Measurements from ENCODE around the gene ULK3. TPM values are rescaled to one million over a fixed set of nuclear protein-coding genes. Genes with fewer than 3 reads are reported as not detected.

Gene ULK3
- total and polyA plus RNA-seq, 2 donors (not counting 1 experiment from before 2014, with no cell fraction given): 51.1 to 108 TPM

DNA sequence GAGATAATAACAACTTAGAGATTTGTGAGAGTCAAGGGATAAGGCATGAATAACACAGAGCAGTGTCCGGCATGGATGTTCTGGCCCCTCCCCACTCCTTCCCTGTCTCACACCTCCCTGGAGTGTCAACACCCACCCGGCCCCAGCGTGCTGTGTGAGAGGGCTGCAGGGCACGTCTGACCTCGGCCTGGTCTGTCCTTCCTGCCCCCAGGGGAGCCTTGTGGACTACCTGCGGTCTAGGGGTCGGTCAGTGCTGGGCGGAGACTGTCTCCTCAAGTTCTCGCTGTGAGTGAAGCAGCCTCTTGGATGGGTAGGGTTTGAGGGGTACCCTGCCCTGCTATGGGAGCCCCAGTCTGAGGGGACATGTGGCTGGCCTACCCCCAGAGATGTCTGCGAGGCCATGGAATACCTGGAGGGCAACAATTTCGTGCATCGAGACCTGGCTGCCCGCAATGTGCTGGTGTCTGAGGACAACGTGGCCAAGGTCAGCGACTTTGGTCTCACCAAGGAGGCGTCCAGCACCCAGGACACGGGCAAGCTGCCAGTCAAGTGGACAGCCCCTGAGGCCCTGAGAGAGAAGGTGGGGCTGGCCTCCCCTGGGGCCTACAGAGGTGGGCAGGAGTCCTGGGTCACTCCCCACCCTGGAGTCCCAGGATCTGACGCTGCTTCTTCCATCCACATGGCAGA, 41.5 kb downstream of the ULK3 start:
- H3K4me3 Mint-ChIP-seq: no peak overlapping the region
- no peak for ATAC-seq (ENCODE audit: low read depth)
- Histone ChIP-seq H3K4me1 (ENCODE audit: control insufficient read depth in 2 of 2, insufficient read depth in 2 of 2, low read length in 2 of 2) (peaks cover 43 to 46% of the 10 kb centered on the region in 2 donors), H4K20me1 (ENCODE audit: control insufficient read depth, insufficient read depth, low read length, poor library complexity, severe bottlenecking) (peaks cover 83% of the 10 kb centered on the region), H2AFZ (ENCODE audit: insufficient read depth, low read depth, low read length, poor library complexity, severe bottlenecking) (no peak overlapping the region), H3K27me3 (replicated peaks in 1 of 4; ENCODE audit: control extremely low read depth in 1 of 4, control insufficient read depth in 3 of 4, insufficient read depth in 4 of 4, low read length in 3 of 4) (no peaks in the 10 kb centered on the region), H3K9me3 (ENCODE audit: control extremely low read depth in 1 of 3, control insufficient read depth in 2 of 3, insufficient read depth in 1 of 3, low read length in 2 of 3) (no peaks in the 10 kb centered on the region), H3K4me2 (replicated peaks; ENCODE audit: low read depth, low read length, poor library complexity, severe bottlenecking) (no peak overlapping the region), H3K9ac (ENCODE audit: low read length) (no peak overlapping the region), H3K79me2 (ENCODE audit: control insufficient read depth, insufficient read depth, low read length) (peaks cover 50% of the 10 kb centered on the region), H3K36me3 (replicated peaks in 1 of 2; ENCODE audit: control extremely low read depth in 1 of 2, control insufficient read depth in 1 of 2, extremely low read depth in 1 of 2, insufficient read depth in 2 of 2, low read length in 1 of 2) (peaks cover 0 to 71% of the 10 kb centered on the region in 2 experiments), H3K27ac (ENCODE audit: low read length in 2 of 2) (peak overlapping the region in 1 of 2 donors; percentile 93), H3K4me3 (ENCODE audit: control extremely low read depth in 1 of 5, extremely low read depth in 1 of 5, insufficient read depth in 1 of 5, low read depth in 2 of 5, low read length in 4 of 5) (no peak overlapping the region)
- ChIA-PET POLR2A (interaction anchor here (1.2 to 15.8 kb wide), 3 partner anchors 11 to 24 kb away, joined by 3 to 572 read pairs (median 56); partner anchors contain the start of gene CSK), CTCF (interaction anchor here (1.3 to 37.1 kb wide), 6 partner anchors 14 to 168 kb away, joined by 4 to 2548 read pairs (median 26); partner anchors contain the start of gene CSK)
- H3K4me1 Mint-ChIP-seq: peaks cover 40% of the 10 kb centered on the region
- DNase-seq: no peak
- intact Hi-C loops (cut with micrococcal nuclease): loop anchor here (2.0 kb wide), 1 partner anchor 41 kb away; the partner anchor contains the start of gene ULK3
- H3K27me3 Mint-ChIP-seq: no peaks in the 10 kb centered on the region
- H3K9me3 Mint-ChIP-seq (ENCODE audit: insufficient read depth): no peaks in the 10 kb centered on the region
- TF ChIP-seq CTCF (IDR thresholded peaks at IDR 0.05) (no peak), EZH2 (IDR thresholded peaks at IDR 0.05; ENCODE audit: borderline replicate concordance, insufficient read depth, low read depth, low read length, poor library complexity, severe bottlenecking) (no peak)
- WGBS (ENCODE audit: insufficient coverage): 87% methylated on average over 15 of the region's 18 CpGs
- peak overlapping the region; percentile 56 for H3K27ac Mint-ChIP-seq
